Dedifferentiated amniotic fluid mesenchymal stem cell (primary cell): Measurements from ENCODE around the gene MGLL.
A peak's percentile ranks its signal among the peaks of the same experiment; 100 is the strongest.

ENCODE experiments used
- DNase-seq: peaks from one replicate; pipeline ENCODE4 v3.0.0-alpha.2; 2016; ENCODE audit errors: extremely low spot score

Gene MGLL

GRCh38 chr3:127789990-127790881, 32.1 kb downstream of the MGLL start:
- no peak for DNase-seq

- no peak for DNase-seq
Measured at GRCh38 chr3:127789051-127789450, 33.3 kb downstream of the MGLL start.

- DNase-seq, result no peak
Measured at GRCh38 chr3:127788451-127788909, 33.8 kb downstream of the MGLL start.

- no peak for DNase-seq
Measured at GRCh38 chr3:127787571-127788365, 34.5 kb downstream of the MGLL start.

- DNase-seq, result no peak
Measured at GRCh38 chr3:127787071-127787490, 35.2 kb downstream of the MGLL start.

- no peak for DNase-seq
Measured at GRCh38 chr3:127786353-127787070, 35.8 kb downstream of the MGLL start.

- DNase-seq, result no peak
Measured at GRCh38 chr3:127785711-127786265, 36.5 kb downstream of the MGLL start.

GRCh38 chr3:127784865-127785710, 37.2 kb downstream of the MGLL start:
- DNase-seq, result no peak

- no peak for DNase-seq
Measured at GRCh38 chr3:127784283-127784682, 38.0 kb downstream of the MGLL start.

- no peak for DNase-seq
Measured at GRCh38 chr3:127783642-127784160, 38.6 kb downstream of the MGLL start.

- no peak for DNase-seq
Measured at GRCh38 chr3:127783166-127783565, 39.1 kb downstream of the MGLL start.

- peak; percentile 95 for DNase-seq
Measured at GRCh38 chr3:127781411-127782001, 40.8 kb downstream of the MGLL start.

GRCh38 chr3:127780536-127781400, 41.5 kb downstream of the MGLL start:
- DNase-seq, result no peak

GRCh38 chr3:127779747-127780146, 42.6 kb downstream of the MGLL start:
- DNase-seq, result no peak

GRCh38 chr3:127777921-127778656, 44.2 kb downstream of the MGLL start:
- no peak for DNase-seq

GRCh38 chr3:127777332-127777731, 45.0 kb downstream of the MGLL start:
- DNase-seq, result no peak

- no peak for DNase-seq
Measured at GRCh38 chr3:127776347-127776746, 46.0 kb downstream of the MGLL start.

- peak; percentile 70 for DNase-seq
Measured at GRCh38 chr3:127775398-127776109, 46.8 kb downstream of the MGLL start.
